Hematopoietic multipotent progenitor cell (in vitro differentiated cells): ENCODE measurements around the gene RHEB. TPM values are rescaled to one million over a fixed set of nuclear protein-coding genes. Genes with fewer than 3 reads are reported as not detected.

Experiments used
- DNase-seq, 3 donors: peaks; one replicate each; pipeline ENCODE4 v3.0.0-alpha.2; 2011 to 2015; ENCODE audit warnings: low read depth in 2 of 3, low spot score in 2 of 3
- total RNA-seq: library from RNA; depleted of rRNA; stranded (reverse); fragments of >200 nt; gene quantifications from one replicate; pipeline ENCODE4 v1.2.3, GENCODE V29; 2012

RHEB gene
- total RNA-seq, 1 donor, result 23.2 TPM

- no peak for DNase-seq
Measured at GRCh38 chr7:151481650-151482505, 37.8 kb downstream of the RHEB start.

GRCh38 chr7:151477867-151478266 lies 41.8 kb downstream of the RHEB start:
- no peak for DNase-seq

GRCh38 chr7:151472644-151473380 lies 46.9 kb downstream of the RHEB start:
- no peak for DNase-seq

GRCh38 chr7:151470711-151471110 lies 49.0 kb downstream of the RHEB start:
- no peak for DNase-seq

GRCh38 chr7:151469281-151469680 lies 50.4 kb downstream of the RHEB start:
- no peak for DNase-seq

- DNase-seq, result no peak
Measured at GRCh38 chr7:151468217-151469018, 51.3 kb downstream of the RHEB start.

- no peak for DNase-seq
Measured at GRCh38 chr7:151465169-151465568, 54.5 kb downstream of the RHEB start.

- DNase-seq, result no peak
Measured at GRCh38 chr7:151462306-151462779, 57.4 kb downstream of the RHEB start.

GRCh38 chr7:151461942-151462230 lies 57.8 kb downstream of the RHEB start:
- DNase-seq, result no peak

GRCh38 chr7:151461096-151461941 lies 58.4 kb downstream of the RHEB start:
- no peak for DNase-seq

GRCh38 chr7:151460474-151460855 lies 59.2 kb downstream of the RHEB start:
- no peak for DNase-seq

- no peak for DNase-seq
Measured at GRCh38 chr7:151459726-151460473, 59.8 kb downstream of the RHEB start.

- DNase-seq, result no peak
Measured at GRCh38 chr7:151457534-151457933, 62.2 kb downstream of the RHEB start.

- DNase-seq, result no peak
Measured at GRCh38 chr7:151456782-151457181, 62.9 kb downstream of the RHEB start.

GRCh38 chr7:151456276-151456675 lies 63.4 kb downstream of the RHEB start:
- DNase-seq, result no peak

- no peak for DNase-seq
Measured at GRCh38 chr7:151455690-151456089, 64.0 kb downstream of the RHEB start.

- no peak for DNase-seq
Measured at GRCh38 chr7:151454932-151455530, 64.7 kb downstream of the RHEB start.

- DNase-seq, result no peak
Measured at GRCh38 chr7:151454305-151454704, 65.4 kb downstream of the RHEB start.

GRCh38 chr7:151453326-151453791 lies 66.3 kb downstream of the RHEB start:
- no peak for DNase-seq
